PC-9 (cell line): ENCODE measurements around the gene LUC7L. TPM values are rescaled to one million over a fixed set of nuclear protein-coding genes. Genes with fewer than 3 reads are reported as not detected.

Experiments used
- BruUV-seq: library from RNA; stranded (reverse); fragments of 400-500 nt; replicated peaks from 2 replicates; lab custom pipeline; 2021; lab: Mats Ljungman, UMichigan
- CTCF ChIA-PET: fragments of 300-600 bp; sonication (Branson Sonifier 250); formaldehyde crosslinking; loops from one replicate; lab custom pipeline; 2022; ENCODE audit warnings: antibody characterized with exemption; lab: Charles Lee
- POLR2A ChIA-PET: fragments of 300-600 bp; sonication (Branson Sonifier 250); formaldehyde crosslinking; loops from one replicate; lab custom pipeline; 2022; ENCODE audit warnings: antibody characterized with exemption; ENCODE audit not compliant: unreplicated experiment; lab: Charles Lee
- DNase-seq, 2 experiments: peaks; one replicate each; pipeline versions ENCODE4 v3.0.0 to v3.0.0-alpha.2; 2015 to 2022; ENCODE audit warnings: mixed read lengths in 1 of 2
- H2AFZ ChIP-seq: fragments of 200-600 bp; sonication (generic); 2 replicates; pipeline ENCODE4 v1.8.1; 2017; ENCODE audit warnings: antibody characterized with exemption
- H3F3A ChIP-seq: fragments of 200-600 bp; sonication (generic); 2 replicates; pipeline ENCODE4 v1.8.1; 2017; ENCODE audit warnings: antibody characterized with exemption, mild to moderate bottlenecking, low read depth; ENCODE audit not compliant: insufficient read depth
- H3K27ac ChIP-seq: fragments of 200-600 bp; sonication (generic); 2 replicates; pipeline ENCODE4 v1.6.1; 2016; ENCODE audit warnings: mixed run types
- H3K27me3 ChIP-seq: fragments of 200-600 bp; sonication (generic); 2 replicates; pipeline ENCODE4 v1.6.1; 2016; ENCODE audit warnings: low read depth, mixed run types; ENCODE audit not compliant: insufficient read depth
- H3K36me3 ChIP-seq: fragments of 200-600 bp; sonication (generic); 2 replicates; pipeline ENCODE4 v1.6.1; 2016; ENCODE audit warnings: low read depth, mixed run types
- H3K4me1 ChIP-seq: fragments of 200-600 bp; sonication (generic); replicated peaks from 2 replicates; pipeline ENCODE4 v1.6.1; 2016; ENCODE audit warnings: mixed run types; ENCODE audit not compliant: insufficient read depth
- H3K4me2 ChIP-seq: fragments of 200-600 bp; sonication (generic); 2 replicates; pipeline ENCODE4 v1.6.1; 2017; ENCODE audit warnings: mixed run types
- H3K4me3 ChIP-seq: fragments of 200-600 bp; sonication (generic); 2 replicates; pipeline ENCODE4 v1.6.1; 2016; ENCODE audit warnings: mixed run types
- H3K79me2 ChIP-seq: fragments of 200-600 bp; sonication (generic); 2 replicates; pipeline ENCODE4 v1.6.1; 2017; ENCODE audit warnings: low read depth, mixed run types
- H3K9me2 ChIP-seq: fragments of 200-600 bp; sonication (generic); 2 replicates; pipeline ENCODE4 v1.8.1; 2017; ENCODE audit warnings: mild to moderate bottlenecking; ENCODE audit not compliant: insufficient read depth
- H3K9me3 ChIP-seq: fragments of 200-600 bp; sonication (generic); 2 replicates; pipeline ENCODE4 v1.8.1; 2016; ENCODE audit warnings: low read depth; ENCODE audit not compliant: insufficient read depth
- H4K20me1 ChIP-seq: fragments of 200-600 bp; sonication (generic); 2 replicates; pipeline ENCODE4 v1.8.1; 2017; ENCODE audit not compliant: insufficient read depth
- CTCF ChIP-seq: fragments of 200-600 bp; sonication (generic); conservative IDR thresholded peaks from 2 replicates; pipeline ENCODE4 v1.6.1; 2017; ENCODE audit warnings: mixed run types, antibody characterized with exemption, mild to moderate bottlenecking, moderate library complexity
- EZH2 ChIP-seq: fragments of 200-600 bp; sonication (generic); IDR thresholded peaks from 2 replicates; pipeline ENCODE4 v1.8.0; 2017; ENCODE audit warnings: antibody characterized with exemption, low read depth
- intact Hi-C: fragments of 100-400 bp; cut with micrococcal nuclease; formaldehyde crosslinking; loops from one replicate; pipeline ENCODE4 v1.10.0; 2022; ENCODE audit not compliant: unreplicated experiment
- total RNA-seq: library from RNA; stranded (reverse); gene quantifications from 2 replicates; pipeline ENCODE4 v1.2.3, GENCODE V29; 2021

Gene LUC7L
- total RNA-seq, 1 experiment from 2014 or later = 64.3 TPM

DNA sequence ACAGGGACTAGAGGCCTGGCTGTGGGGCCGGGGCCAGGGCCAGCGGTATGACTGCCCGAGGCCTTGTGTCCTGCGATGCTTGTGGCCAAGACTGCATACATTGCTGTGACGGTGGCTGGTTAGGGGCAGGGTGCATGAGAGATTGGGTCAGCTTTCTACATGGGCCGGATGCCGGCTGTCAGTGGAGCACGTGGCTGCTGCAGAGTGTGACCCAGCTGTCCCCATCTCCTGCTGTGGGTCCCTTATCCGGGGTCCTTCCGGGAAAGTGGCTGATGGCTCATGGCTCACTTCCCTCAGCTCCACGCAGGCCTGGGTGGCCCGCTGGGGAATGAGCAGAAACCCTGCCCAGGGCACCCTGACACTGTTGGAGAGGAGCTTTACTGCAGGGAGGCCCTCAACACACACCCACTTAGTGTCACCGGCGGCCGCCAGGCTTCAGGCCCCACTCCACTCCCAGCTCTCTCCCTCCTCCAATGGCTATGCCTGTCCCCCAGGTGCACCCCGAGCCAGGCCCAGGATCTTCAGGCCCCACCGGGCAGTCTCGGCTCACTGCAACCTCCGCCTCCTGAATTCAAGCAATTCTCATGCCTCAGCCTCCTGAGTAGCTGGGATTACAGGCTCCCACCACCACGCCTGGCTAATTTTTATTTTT, 47.3 kb upstream of the LUC7L start:
- Histone ChIP-seq H3K27ac (no peak overlapping the region), H2AFZ (no peak overlapping the region), H3F3A (peaks cover 17% of the 10 kb centered on the region; the same call in 1 of the 2 replicates), H3K4me1 (no peaks in the 10 kb centered on the region), H4K20me1 (no peaks in the 10 kb centered on the region), H3K9me3 (no peaks in the 10 kb centered on the region), H3K4me3 (no peak overlapping the region), H3K79me2 (no peaks in the 10 kb centered on the region), H3K9me2 (no peaks in the 10 kb centered on the region), H3K4me2 (no peak overlapping the region), H3K36me3 (no peaks in the 10 kb centered on the region), H3K27me3 (peaks cover 14% of the 10 kb centered on the region)
- TF ChIP-seq CTCF (no peak), EZH2 (no peak)
- DNase-seq = no peak
- CTCF ChIA-PET = no interaction called here
- BruUV-seq = no TSS peak
- intact Hi-C loops = no loop called here
- POLR2A ChIA-PET = no interaction called here

GRCh38 chr16:275786-276232, 46.6 kb upstream of the LUC7L start, which contains the start of gene RGS11:
TSS of gene RGS11 (minus strand) at chr16:275944. CDS start at chr16:275911, 33 bp downstream.
- Histone ChIP-seq H3K9me3 (no peaks in the 10 kb centered on the region), H3K4me3 (no peak within 1 kb of the TSS), H2AFZ (no peak within 1 kb of the TSS), H3K9me2 (no peaks in the 10 kb centered on the region), H3K79me2 (no peaks in the 10 kb centered on the region), H3K36me3 (no peaks in the 10 kb centered on the region), H3K27ac (no peak within 1 kb of the TSS), H3F3A (peaks cover 17% of the 10 kb centered on the region; the same call in 1 of the 2 replicates), H4K20me1 (no peaks in the 10 kb centered on the region), H3K27me3 (peaks cover 14% of the 10 kb centered on the region), H3K4me2 (no peak within 1 kb of the TSS), H3K4me1 (no peaks in the 10 kb centered on the region)
- no peak for DNase-seq
- POLR2A ChIA-PET = no interaction called here
- intact Hi-C loops = no loop called here
- CTCF ChIA-PET = no interaction called here
- TF ChIP-seq EZH2 (no peak), CTCF (no peak)
- no TSS peak for BruUV-seq

GRCh38 chr16:275041-275641, 45.9 kb upstream of the LUC7L start:
- Histone ChIP-seq H3K79me2 (no peaks in the 10 kb centered on the region), H3K4me2 (no peak overlapping the region), H3K9me3 (no peaks in the 10 kb centered on the region), H3K27ac (no peak overlapping the region), H3K27me3 (peaks cover 14% of the 10 kb centered on the region), H3K9me2 (no peaks in the 10 kb centered on the region), H2AFZ (no peak overlapping the region), H3F3A (peaks cover 17% of the 10 kb centered on the region; the same call in 1 of the 2 replicates), H3K36me3 (no peaks in the 10 kb centered on the region), H4K20me1 (no peaks in the 10 kb centered on the region), H3K4me3 (no peak overlapping the region), H3K4me1 (no peaks in the 10 kb centered on the region)
- no TSS peak for BruUV-seq
- DNase-seq = no peak
- ChIA-PET POLR2A (no interaction called here), CTCF (no interaction called here)
- no peak for TF ChIP-seq EZH2
- TF ChIP-seq CTCF = no peak
- intact Hi-C loops = no loop called here
